Stimulated activated CD4-positive, alpha-beta T cell treated with anti-CD3 and anti-CD28 coated beads, Interleukin-12 subunit alpha, Interleukin-12 subunit beta, amount 100 ng/mL, for 4 hours (primary cell): ENCODE data around the gene MC5R.
"Not testable (repeated sequence)": the region's sequence is repeated elsewhere in the genome, so short reads cannot be mapped to it uniquely, and the experiment has no call there.

ENCODE experiments used
- DNase-seq: peaks from one replicate; pipeline ENCODE4 v3.0.0-alpha.2; 2020

MC5R gene

GRCh38 chr18:13862898-13863297 lies 38.9 kb downstream of the MC5R start:
- DNase-seq = not testable (repeated sequence)

DNA sequence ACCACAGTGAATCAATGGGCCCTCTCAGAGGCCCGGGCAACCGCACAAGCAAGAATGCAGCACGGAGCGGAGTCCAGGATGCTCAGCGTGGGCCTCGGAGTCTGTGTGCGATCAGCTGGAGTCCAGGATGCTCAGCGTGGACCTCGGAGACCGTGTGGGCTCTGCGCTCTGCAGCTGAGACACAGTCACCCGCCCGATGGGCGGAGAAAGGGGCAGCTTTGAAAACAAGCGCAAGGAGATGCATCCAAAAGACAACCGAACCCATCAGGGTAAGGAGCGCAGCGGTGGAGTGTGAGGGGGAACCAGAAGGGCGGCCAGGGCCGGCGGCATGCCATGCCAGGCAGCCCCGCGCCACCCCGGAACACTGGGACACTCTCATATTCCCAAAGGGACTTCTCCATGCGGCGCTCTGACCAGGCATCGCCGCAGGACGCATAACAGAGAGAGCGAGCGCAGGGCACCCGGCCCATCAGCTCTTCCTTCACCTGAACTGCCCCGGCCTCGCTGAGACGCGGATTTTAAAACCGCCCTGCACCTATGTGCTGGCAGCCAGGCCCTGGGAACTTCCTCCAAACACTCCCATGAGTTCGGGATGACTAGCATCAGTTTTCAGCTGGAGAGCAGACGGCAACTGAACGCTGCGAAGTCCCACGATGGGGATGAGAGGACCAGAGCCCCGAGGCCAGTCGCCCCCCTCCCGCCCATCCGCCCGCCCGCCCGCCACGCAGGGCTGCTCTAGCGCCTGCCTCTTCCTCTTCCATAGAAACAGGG lies 44.7 kb downstream of the MC5R start:
- no peak for DNase-seq

GRCh38 chr18:13871701-13872100 lies 47.8 kb downstream of the MC5R start:
- DNase-seq = no peak

DNA sequence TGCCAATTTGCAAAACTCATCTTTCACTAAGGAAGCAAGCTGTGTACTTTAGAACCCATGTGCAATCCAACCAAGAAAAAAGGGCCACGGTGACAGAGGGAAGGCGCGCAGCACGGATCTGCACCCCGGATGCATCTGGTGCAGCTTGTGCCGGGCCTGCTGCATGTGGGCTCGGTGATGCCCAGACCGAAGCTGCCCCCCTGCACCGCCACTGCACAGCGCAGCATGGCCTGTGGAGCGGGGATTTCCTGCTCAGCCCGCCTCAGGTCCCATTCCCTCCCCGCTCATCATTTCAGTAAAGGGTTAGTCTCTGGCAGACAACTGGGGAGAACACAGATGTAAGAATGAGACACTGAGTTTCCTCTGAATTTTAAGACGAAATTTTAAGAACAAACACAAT lies 48.4 kb downstream of the MC5R start:
- no peak for DNase-seq

- no peak for DNase-seq
Measured at GRCh38 chr18:13872932-13873331, 49.0 kb downstream of the MC5R start.

- DNase-seq = no peak
Measured at GRCh38 chr18:13874558-13874957, 50.6 kb downstream of the MC5R start.
